HepG2 (cell line): ENCODE measurements around the gene SLC25A51. TPM values are rescaled to one million over a fixed set of nuclear protein-coding genes. Genes with fewer than 3 reads are reported as not detected.
A peak's percentile ranks its signal among the peaks of the same experiment; 100 is the strongest.

Experiments
- AGO2 ChIP-seq: fragments of 200-400 bp; formaldehyde crosslinking; optimal IDR thresholded peaks from 2 replicates; pipeline ENCODE3; 2017; ENCODE audit warnings: mild to moderate bottlenecking, low read depth, low read length, moderate library complexity
- BORCS8-MEF2B ChIP-seq: sonication (generic); formaldehyde crosslinking; IDR thresholded peaks from 2 replicates; pipeline ENCODE4 v1.8.0; 2022; ENCODE audit warnings: mild to moderate bottlenecking, missing genetic modification reagents
- CREB1 ChIP-seq, 2 experiments: fragments of 450-650 bp in 1 of 2; IDR thresholded peaks; 2 replicates each; pipeline ENCODE4 v1.6.1; 2016 to 2017; ENCODE audit warnings: control low read depth in 1 of 2, mild to moderate bottlenecking in 1 of 2, missing compliant biosample characterization in 1 of 2, missing genetic modification characterization in 1 of 2
- EP300 ChIP-seq, 3 experiments: sonication (generic) in 1 of 3; formaldehyde crosslinking in 1 of 3; IDR thresholded peaks; 2 replicates each; pipeline versions ENCODE4 v1.5.1 to v1.6.1; 2011 to 2020; ENCODE audit warnings: low read depth in 2 of 3, low read length in 2 of 3, borderline replicate concordance in 1 of 3, improper control_type of control experiment in 1 of 3, mild to moderate bottlenecking in 1 of 3, missing genetic modification reagents in 1 of 3, moderate library complexity in 1 of 3
- ETV6 ChIP-seq: sonication (generic); formaldehyde crosslinking; conservative IDR thresholded peaks from 2 replicates; pipeline ENCODE4 v1.4.0; 2020; ENCODE audit warnings: missing genetic modification reagents
- FOXP1 ChIP-seq, 2 experiments: fragments of 450-650 bp in 1 of 2; IDR thresholded peaks; 2 replicates each; pipeline ENCODE4 v1.6.1; 2017 to 2018; ENCODE audit warnings: antibody characterized with exemption in 1 of 2
- MEIS2 ChIP-seq: sonication (generic); formaldehyde crosslinking; IDR thresholded peaks from 2 replicates; pipeline ENCODE4 v1.9.0; 2021; ENCODE audit warnings: mild to moderate bottlenecking, missing genetic modification reagents
- NR2C2 ChIP-seq: sonication (generic); formaldehyde crosslinking; IDR thresholded peaks from 2 replicates; pipeline ENCODE4 v1.4.0; 2020; ENCODE audit warnings: missing genetic modification reagents, mild to moderate bottlenecking, moderate library complexity, borderline replicate concordance
- RXRA ChIP-seq: sonication (generic); formaldehyde crosslinking; IDR thresholded peaks from 2 replicates; pipeline ENCODE4 v1.5.1; 2020; ENCODE audit warnings: missing genetic modification reagents
- SNRNP70 ChIP-seq: fragments of 200-400 bp; formaldehyde crosslinking; IDR thresholded peaks from 2 replicates; pipeline ENCODE4 v1.6.1; 2017; ENCODE audit warnings: mild to moderate bottlenecking, low read depth, low read length, moderate library complexity
- TCF7 ChIP-seq: sonication (generic); IDR thresholded peaks from 2 replicates; pipeline ENCODE4 v1.6.1; 2016; ENCODE audit warnings: antibody characterized with exemption, low read depth
- TRIM24 ChIP-seq: sonication (generic); formaldehyde crosslinking; IDR thresholded peaks from 2 replicates; pipeline ENCODE4 v1.8.0; 2022; ENCODE audit warnings: mild to moderate bottlenecking, missing genetic modification reagents
- WIZ ChIP-seq: sonication (generic); formaldehyde crosslinking; IDR thresholded peaks from 2 replicates; pipeline ENCODE4 v1.5.1; 2020; ENCODE audit warnings: mild to moderate bottlenecking, missing genetic modification reagents
- ZBTB39 ChIP-seq: sonication (generic); formaldehyde crosslinking; IDR thresholded peaks from 2 replicates; pipeline ENCODE4 v1.5.0; 2020; ENCODE audit warnings: missing genetic modification reagents
- ZNF12 ChIP-seq: sonication (generic); formaldehyde crosslinking; IDR thresholded peaks from 2 replicates; pipeline ENCODE4 v1.5.0; 2020; ENCODE audit warnings: missing genetic modification reagents
- ZNF30 ChIP-seq: sonication (generic); formaldehyde crosslinking; IDR thresholded peaks from 2 replicates; pipeline ENCODE4 v1.5.0; 2020; ENCODE audit warnings: mild to moderate bottlenecking, missing genetic modification reagents
- ZNF782 ChIP-seq: sonication (generic); formaldehyde crosslinking; IDR thresholded peaks from 2 replicates; pipeline ENCODE4 v1.4.0; 2020; ENCODE audit warnings: missing genetic modification reagents, mild to moderate bottlenecking, borderline replicate concordance
- ZNF816 ChIP-seq: sonication (generic); formaldehyde crosslinking; IDR thresholded peaks from 2 replicates; pipeline ENCODE4 v1.8.0; 2022; ENCODE audit warnings: missing genetic modification reagents, mild to moderate bottlenecking, borderline replicate concordance
- polyA plus RNA-seq, 8 experiments: library from polyadenylated mRNA; depleted of rRNA in 3 of 8; stranded (reverse) in 7 of 8; unstranded in 1 of 8; fragments of >200 nt; fragmentation: Illumina TruSeq in 4 of 8; extraction: Trizol in 4 of 8; gene quantifications; 2 replicates each; pipeline versions ENCODE4 v1.2.1 to v1.2.3, GENCODE V29; 2011 to 2016; ENCODE audit warnings: low read depth in 4 of 8, missing spikeins in 1 of 8, mixed read lengths in 1 of 8; ENCODE audit not compliant: insufficient read depth in 1 of 8
- total RNA-seq, 5 experiments: library from RNA; depleted of rRNA; stranded (reverse); fragments of >200 nt; fragmentation: Illumina TruSeq; extraction: Trizol; gene quantifications; 2 replicates each; pipeline ENCODE4 v1.2.3, GENCODE V29; 2016; ENCODE audit warnings: low read depth in 1 of 5
- TF ChIP-seq, protein P1 (sequence below): sonication (generic); formaldehyde crosslinking; IDR thresholded peaks from 2 replicates; pipeline ENCODE4 v1.9.0; 2021; ENCODE audit warnings: missing genetic modification reagents, mild to moderate bottlenecking, borderline replicate concordance
- TF ChIP-seq, protein P2 (sequence below): sonication (generic); formaldehyde crosslinking; IDR thresholded peaks from 2 replicates; pipeline ENCODE4 v1.4.0; 2020; ENCODE audit warnings: missing genetic modification reagents
- TF ChIP-seq, protein P3 (sequence below): sonication (generic); formaldehyde crosslinking; IDR thresholded peaks from 2 replicates; pipeline ENCODE4 v1.5.0; 2020; ENCODE audit warnings: mild to moderate bottlenecking, missing genetic modification reagents, moderate library complexity
- TF ChIP-seq, protein P4 (sequence below): sonication (generic); formaldehyde crosslinking; IDR thresholded peaks from 2 replicates; pipeline ENCODE4 v1.4.0; 2020; ENCODE audit warnings: mild to moderate bottlenecking, missing genetic modification reagents

Gene SLC25A51
- total and polyA plus RNA-seq, 2 of the 13 experiments (the other 11 are each of a cell fraction or from before 2014, with no cell fraction given): 14.6 to 37.7 TPM

- TF ChIP-seq ZBTB39 (CRISPR knock-in tag): no peak
- TF ChIP-seq MEIS2 (CRISPR knock-in tag): no peak
- no peak for TF ChIP-seq ETV6 (CRISPR knock-in tag)
- TF ChIP-seq BORCS8-MEF2B: peak; percentile 23; the same call in 1 of the 2 replicates
- TF ChIP-seq NR2C2 (CRISPR knock-in tag): peak; percentile 93
- TF ChIP-seq, protein P1, sequence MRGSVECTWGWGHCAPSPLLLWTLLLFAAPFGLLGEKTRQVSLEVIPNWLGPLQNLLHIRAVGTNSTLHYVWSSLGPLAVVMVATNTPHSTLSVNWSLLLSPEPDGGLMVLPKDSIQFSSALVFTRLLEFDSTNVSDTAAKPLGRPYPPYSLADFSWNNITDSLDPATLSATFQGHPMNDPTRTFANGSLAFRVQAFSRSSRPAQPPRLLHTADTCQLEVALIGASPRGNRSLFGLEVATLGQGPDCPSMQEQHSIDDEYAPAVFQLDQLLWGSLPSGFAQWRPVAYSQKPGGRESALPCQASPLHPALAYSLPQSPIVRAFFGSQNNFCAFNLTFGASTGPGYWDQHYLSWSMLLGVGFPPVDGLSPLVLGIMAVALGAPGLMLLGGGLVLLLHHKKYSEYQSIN: no peak
- TF ChIP-seq FOXP1 (IDR thresholded peaks at IDR 0.05): no peak
- TF ChIP-seq FOXP1 (CRISPR knock-in tag; IDR thresholded peaks at IDR 0.05): peak; percentile 81
- peak; percentile 66; the same call in 1 of the 2 replicates for TF ChIP-seq TRIM24 (CRISPR knock-in tag)
- TF ChIP-seq EP300 (IDR thresholded peaks at IDR 0.05; ENCODE audit: low read depth in 2 of 2, low read length in 2 of 2): peak; percentile 94
- TF ChIP-seq EP300 (CRISPR knock-in tag; IDR thresholded peaks at IDR 0.05; ENCODE audit: borderline replicate concordance): peak; percentile 91
- TF ChIP-seq WIZ (CRISPR knock-in tag): no peak
- TF ChIP-seq, protein P2, sequence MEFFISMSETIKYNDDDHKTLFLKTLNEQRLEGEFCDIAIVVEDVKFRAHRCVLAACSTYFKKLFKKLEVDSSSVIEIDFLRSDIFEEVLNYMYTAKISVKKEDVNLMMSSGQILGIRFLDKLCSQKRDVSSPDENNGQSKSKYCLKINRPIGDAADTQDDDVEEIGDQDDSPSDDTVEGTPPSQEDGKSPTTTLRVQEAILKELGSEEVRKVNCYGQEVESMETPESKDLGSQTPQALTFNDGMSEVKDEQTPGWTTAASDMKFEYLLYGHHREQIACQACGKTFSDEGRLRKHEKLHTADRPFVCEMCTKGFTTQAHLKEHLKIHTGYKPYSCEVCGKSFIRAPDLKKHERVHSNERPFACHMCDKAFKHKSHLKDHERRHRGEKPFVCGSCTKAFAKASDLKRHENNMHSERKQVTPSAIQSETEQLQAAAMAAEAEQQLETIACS: no peak
- TF ChIP-seq, protein P3, sequence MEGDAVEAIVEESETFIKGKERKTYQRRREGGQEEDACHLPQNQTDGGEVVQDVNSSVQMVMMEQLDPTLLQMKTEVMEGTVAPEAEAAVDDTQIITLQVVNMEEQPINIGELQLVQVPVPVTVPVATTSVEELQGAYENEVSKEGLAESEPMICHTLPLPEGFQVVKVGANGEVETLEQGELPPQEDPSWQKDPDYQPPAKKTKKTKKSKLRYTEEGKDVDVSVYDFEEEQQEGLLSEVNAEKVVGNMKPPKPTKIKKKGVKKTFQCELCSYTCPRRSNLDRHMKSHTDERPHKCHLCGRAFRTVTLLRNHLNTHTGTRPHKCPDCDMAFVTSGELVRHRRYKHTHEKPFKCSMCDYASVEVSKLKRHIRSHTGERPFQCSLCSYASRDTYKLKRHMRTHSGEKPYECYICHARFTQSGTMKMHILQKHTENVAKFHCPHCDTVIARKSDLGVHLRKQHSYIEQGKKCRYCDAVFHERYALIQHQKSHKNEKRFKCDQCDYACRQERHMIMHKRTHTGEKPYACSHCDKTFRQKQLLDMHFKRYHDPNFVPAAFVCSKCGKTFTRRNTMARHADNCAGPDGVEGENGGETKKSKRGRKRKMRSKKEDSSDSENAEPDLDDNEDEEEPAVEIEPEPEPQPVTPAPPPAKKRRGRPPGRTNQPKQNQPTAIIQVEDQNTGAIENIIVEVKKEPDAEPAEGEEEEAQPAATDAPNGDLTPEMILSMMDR: no peak
- no peak for TF ChIP-seq AGO2
- TF ChIP-seq ZNF782 (CRISPR knock-in tag): no peak
- TF ChIP-seq CREB1 (IDR thresholded peaks at IDR 0.05): no peak
- peak; percentile 77 for TF ChIP-seq CREB1 (CRISPR knock-in tag; IDR thresholded peaks at IDR 0.05)
- TF ChIP-seq, protein P4, sequence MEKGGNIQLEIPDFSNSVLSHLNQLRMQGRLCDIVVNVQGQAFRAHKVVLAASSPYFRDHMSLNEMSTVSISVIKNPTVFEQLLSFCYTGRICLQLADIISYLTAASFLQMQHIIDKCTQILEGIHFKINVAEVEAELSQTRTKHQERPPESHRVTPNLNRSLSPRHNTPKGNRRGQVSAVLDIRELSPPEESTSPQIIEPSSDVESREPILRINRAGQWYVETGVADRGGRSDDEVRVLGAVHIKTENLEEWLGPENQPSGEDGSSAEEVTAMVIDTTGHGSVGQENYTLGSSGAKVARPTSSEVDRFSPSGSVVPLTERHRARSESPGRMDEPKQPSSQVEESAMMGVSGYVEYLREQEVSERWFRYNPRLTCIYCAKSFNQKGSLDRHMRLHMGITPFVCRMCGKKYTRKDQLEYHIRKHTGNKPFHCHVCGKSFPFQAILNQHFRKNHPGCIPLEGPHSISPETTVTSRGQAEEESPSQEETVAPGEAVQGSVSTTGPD (CRISPR knock-in tag): no peak
- no peak for TF ChIP-seq SNRNP70
- TF ChIP-seq ZNF30 (CRISPR knock-in tag): no peak
- no peak for TF ChIP-seq ZNF816 (CRISPR knock-in tag)
- TF ChIP-seq TCF7: peak; percentile 64
- peak; percentile 84 for TF ChIP-seq ZNF12 (CRISPR knock-in tag)
- TF ChIP-seq RXRA (CRISPR knock-in tag): peak; percentile 94; the same call in 1 of the 2 replicates
These were observed 4.8 kb upstream of the SLC25A51 start (continued) for GRCh38 chr9:37908698-37909186.
